Activated CD8-positive, alpha-beta memory T cell treated with anti-CD3 and anti-CD28 coated beads for 1 hour (primary cell): Measurements from ENCODE around the gene ELN.

ENCODE experiments used
- DNase-seq, 2 donors: peaks; one replicate each; pipeline ENCODE4 v3.0.0-alpha.2; 2020; ENCODE audit warnings: low read depth in 1 of 2; ENCODE audit errors: extremely low read depth in 1 of 2

ELN gene

DNA sequence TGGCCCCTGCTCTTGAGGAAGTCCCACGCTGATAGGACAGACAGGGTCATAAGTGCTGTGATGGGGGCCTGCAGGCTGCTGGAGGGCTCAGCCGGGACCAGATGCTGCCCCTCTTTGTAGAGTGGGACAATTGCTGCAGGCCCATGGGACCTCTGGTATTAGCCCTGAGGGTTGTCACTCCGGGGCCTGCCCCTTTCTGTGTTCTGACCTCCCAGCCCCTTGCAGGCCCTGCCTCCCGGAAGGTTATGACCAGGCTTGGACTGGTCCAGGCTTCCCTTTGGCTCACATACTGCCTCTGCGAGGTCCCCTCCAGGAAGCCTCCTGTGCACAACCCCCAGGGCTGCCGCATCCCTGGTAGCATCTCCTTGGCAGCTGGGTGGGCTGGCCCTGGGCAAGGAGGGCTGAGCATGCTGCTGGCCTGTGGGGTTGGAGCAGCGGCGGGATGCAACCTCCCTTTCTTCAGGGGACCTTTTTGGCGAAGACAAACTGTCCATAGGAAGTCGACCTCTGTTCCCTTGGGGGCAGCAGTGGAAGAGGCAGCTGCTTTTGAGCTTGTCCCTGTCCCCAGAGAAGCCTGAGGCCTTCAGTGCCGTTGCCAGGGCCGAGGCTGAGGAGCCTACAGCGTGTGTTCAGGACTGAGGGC, 64.5 kb downstream of the ELN start:
- DNase-seq: no peak

DNA sequence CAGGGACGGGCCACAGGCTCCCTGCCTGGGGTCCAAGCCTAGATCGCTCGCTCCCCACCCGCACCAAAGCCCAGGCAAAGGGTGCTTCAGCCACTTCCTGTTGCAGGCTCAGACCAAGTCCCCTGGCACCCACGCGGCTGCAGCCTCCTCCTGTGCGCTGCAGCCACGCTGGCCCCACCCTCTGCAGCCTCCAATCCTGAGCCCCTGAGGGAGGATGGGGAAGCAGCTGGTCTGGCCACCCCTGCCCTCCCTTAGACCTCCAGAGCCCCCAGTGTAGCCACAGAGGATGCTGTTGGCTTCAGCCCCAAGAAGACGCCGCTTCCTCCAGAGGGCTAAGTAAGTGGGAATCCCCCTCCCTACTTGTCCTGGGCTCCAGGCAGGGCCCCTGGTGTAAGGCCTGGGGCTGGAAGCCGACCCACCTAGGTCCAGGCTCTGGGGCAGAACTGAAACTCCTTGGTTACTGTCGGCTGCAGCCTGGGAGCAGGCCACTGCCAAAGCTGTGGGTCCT, 65.0 kb downstream of the ELN start:
- no peak for DNase-seq

DNA sequence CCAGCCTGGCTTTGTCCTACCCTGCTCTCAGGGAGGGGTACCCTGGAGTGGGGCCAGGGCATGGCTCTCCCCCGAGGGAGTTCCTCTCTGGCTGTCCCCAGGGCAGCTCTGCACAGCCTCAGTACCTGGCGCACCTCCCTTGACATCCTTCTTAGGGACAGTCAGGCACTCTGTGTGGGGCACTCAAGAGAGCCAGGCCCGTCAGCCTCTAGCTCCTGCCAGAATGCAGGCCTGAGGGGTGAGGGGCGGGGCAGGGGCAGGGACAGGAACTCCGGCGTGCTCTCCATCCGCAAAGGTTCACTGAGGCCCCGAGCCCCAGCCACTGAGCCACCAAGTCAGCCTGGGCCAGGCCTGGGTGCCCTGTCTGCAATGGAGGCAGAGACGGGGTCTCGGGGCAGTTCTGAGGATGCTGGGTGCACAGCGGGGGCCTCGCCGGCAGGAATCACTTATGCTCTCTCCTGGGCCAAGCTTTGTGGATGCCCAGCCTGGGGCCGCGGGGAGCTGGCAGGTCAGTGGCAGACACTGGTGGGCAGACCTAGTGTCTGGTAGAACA, 65.8 kb downstream of the ELN start:
- no peak for DNase-seq

DNA sequence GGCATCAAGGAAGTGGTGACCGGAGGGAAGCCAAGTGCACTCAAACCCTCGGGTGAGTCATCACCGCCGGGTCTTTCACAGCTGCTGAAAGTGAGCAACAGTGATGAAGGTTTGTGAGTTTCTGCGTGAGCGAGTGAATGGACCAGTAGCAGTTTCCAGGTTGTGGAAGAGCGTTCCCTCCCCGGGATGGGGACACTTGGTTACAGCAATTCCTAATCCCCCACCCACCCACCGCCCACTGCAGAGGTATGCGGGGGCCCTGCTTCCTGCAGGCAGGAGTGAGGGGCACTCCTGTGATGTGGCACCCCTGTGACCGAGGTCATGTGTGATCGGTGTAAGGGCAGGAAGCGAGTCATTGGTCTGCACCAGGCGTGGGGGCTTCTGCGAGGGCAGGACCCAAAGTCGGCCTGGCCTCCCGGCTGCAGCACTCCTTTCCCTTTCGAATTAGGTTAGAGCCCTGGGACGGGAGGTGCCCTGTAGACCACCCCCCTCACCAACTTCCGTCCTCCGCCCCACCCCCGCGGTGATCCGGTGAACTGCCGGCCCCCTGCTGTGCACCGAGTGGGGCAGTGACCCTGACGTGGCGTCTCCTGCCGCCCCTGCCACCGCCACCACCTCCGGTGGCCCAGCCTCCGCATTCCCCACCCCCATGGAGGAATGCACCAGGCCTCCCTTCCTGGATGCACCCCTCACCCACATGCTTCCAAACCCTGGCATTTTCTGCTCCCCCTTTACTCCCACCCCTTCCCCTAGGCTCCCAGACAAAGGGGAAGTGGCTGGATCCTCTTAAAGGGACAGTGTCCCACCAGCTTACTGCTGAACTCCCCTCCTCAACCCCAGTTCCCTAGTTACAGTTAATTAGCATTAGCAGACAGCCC, 66.5 kb downstream of the ELN start:
- DNase-seq: peak; percentile 39 to 56

DNA sequence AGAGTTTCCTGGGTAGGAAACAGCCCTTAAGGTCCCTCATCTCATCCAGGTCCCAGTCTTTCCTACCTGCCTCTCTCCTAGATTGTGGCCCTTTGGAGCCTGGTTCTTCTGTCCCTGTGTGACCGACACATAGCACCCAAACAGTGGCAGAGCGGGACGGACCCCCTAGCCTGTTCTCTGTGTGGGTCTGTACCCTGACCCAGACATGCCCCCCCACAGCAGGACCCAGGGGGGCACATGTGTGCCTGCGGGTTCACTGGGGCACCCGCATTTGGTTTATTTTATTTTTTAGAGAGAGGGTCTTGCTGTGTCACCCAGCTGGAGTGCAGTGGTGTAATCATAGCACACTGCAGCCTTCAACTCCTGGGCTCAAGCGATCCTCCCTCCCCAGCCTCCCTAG, 67.2 kb downstream of the ELN start:
- no peak for DNase-seq

DNA sequence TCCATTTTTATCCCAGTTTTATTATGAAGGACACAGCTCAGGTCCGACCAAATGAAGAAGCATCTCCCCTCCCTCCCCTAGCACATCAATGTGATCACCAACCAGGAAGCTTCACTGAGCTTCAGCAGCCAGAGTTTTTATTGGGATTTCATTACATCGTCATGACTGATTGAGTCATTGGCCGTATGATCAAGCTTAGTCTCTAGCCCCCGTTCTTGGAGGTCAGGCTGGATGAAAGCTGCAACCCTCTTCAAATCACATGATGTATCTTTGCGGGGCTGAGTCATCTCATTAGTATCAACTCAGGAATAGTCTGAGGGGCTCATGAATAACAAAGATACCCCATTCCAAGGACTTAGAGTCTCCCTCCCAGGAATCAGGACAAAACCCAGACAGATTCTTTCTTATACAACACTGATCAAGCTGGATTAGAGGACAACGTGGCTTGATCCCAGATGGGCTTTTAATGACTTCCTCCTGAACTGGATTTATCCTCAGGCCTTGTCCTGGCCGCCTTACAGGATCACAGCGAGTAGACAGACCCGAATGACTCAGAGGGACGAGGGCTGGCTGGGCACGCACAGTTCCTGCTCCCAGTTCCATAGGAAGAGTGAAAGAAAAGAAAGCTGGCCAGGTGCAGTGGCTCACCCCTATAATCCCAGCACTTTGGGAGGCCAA, 70.1 kb downstream of the ELN start:
- DNase-seq: no peak

DNA sequence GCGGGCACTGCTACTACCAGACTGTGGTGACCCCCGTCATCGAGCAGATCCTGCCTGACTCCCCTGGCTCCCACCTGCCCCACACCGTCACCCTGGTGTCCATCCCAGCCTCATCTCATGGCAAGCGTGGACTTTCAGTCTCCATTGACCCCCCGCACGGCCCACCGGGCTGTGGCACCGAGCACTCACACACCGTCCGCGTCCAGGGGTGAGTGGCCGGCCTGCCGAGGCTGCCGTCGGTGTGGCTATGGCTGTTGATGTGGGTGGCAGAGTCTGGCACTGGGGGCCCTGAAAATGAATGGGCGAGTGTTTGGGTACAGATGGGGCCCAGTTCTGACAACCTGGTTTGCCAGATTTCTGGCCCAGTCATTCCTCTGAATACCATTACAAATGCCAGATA, 71.1 kb downstream of the ELN start:
- DNase-seq: no peak

DNA sequence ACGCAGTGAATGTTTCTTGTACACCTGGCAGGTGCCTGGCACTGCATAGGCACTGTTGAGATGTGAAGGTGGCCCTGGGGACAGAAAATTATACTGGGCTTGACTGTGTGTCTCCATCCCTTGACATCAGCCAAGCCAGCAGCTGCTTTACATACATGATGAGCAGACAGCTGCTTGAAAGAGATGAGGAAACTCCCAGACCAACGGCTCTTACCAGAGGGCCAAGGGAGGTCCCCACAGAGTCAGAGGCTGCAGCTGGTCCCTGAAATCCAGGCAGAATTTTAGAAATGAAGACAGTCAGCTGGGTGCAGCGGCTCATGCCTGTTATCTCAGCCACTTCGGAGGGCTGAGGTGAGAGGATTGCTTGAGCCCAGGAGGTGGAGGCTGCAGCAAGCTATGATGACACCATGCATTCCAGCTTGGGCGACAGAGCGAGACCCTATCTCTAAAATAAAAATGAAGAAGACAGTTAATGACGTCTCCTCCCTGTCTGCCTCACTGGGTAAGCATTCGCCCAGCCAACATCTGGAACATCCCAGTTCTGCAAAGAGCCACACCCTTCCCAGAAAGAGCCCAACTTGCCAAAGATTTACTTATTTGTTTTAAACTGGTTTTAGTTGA, 73.2 kb downstream of the ELN start:
- no peak for DNase-seq

DNA sequence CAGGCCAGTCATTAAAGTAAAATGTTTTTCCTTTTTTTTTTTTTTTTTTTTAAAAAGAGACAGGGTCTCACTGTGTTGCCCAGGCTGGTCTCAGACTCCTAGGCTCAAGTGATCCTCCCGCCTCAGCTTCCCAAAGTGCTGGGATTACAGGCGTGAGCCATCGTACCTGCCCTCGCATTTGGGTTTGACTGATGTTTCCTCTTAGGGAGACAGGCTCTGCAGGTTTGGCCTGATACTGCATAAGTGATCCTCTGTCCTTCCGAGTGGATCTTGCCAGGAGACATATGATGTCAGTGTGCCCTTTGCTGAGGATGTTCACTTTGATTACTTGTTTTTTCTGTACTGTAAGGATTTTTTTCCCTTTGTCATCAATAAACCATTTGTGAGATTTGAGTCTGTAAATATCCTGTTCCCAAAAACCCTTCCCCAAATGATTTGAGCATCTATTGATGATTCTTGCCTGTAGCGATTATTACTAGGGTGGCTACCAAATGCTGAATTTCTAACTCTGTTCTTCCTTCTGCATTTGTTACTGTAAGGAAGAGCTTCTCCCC, 75.3 kb downstream of the ELN start:
- no peak for DNase-seq

DNA sequence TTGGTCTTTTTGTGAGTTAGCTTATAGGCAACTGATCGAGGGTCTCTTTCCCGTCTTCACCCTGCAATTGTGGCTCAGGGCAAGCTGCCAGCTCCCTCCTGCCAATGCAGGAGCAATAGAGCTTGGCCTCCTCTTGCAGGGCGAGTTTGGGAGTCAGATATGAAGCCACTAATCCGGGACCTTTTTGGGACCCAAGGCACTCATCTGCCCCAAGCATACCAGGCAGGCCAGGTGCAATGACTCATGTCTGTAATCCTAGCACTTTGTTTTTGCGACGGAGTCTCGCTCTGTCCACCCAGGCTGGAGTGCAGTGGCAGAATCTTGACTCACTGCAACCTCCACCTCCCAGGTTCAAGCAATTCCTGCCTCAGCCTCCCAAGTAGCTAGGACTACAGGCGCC, 76.7 kb downstream of the ELN start:
- no peak for DNase-seq

DNA sequence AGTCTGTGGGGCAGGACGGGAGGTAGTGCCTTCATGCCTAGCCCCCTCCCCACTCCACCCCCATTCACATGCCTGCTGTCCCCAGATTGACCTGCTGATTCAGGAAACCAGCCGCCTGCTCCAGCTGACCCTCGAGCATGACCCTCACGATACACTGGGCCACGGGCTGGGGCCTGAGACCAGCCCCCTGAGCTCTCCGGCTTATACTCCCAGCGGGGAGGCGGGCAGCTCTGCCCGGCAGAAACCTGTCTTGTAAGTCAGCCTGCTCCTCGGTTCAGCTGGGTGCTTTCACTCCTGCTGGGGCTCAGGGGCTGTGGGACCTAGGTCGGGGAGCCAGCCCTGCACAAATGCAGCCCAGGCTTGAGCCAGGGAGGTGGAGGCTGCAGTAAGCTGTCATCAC, 78.0 kb downstream of the ELN start:
- no peak for DNase-seq

DNA sequence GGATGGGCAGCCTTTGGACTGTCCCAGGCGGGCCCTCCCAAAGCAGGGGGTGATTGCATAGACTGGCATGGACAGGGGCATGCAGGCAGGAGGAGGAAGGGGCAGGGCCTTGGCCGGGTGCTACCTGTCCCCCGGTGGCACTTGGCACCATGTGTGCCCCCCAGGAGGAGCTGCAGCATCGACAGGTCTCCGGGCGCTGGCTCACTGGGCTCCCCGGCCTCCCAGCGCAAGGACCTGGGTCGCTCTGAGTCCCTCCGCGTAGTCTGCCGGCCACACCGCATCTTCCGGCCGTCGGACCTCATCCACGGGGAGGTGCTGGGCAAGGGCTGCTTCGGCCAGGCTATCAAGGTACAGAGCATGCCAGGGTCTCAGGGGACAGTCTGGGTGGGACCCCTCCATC, 78.9 kb downstream of the ELN start:
- DNase-seq: no peak

DNA sequence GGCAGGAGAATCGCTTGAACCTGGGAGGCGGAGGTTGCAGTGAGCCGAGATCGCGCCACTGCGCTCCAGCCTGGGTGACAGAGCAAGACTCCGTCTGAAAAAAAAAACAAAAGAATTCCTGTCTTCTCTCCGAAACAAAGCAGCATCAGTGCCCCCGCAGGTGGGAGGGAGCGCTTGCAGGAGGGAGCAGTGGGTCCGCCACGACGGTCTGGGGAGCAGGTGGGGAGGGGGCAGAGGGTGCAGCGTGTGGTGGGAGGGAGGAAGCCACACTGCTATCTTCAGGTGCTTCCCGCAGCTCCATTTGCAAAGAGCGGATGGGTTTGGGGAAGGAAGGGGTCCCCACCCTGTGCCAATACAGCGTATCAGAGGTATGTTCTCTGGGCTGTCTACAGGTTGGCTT, 87.4 kb downstream of the ELN start:
- DNase-seq: no peak

DNA sequence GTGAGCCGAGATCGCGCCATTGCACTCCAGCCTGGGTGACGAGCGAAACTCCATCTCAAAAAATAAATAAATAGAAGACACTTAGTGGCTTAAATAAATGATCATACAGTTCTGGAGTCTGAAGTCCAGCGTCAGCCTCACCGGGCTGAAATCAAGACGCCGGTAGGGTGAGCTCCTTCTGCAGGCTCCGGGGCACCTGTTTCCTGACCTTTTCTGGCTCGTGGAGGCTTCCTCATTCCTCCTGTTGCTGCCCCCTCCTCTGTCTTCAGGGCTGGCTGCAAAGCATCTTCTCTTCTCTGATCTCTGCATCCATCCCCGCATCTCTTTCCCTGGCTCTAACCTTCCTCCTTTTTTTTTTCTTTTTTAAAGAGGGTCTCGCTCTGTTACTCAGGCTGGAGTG, 88.4 kb downstream of the ELN start:
- DNase-seq: no peak
